GM12892 (cell line): ENCODE data around the gene ASIC4.

Source experiments
- POLR2A ChIP-seq: IDR thresholded peaks from 2 replicates; pipeline ENCODE4 v1.6.1; 2011; ENCODE audit warnings: low read depth, low read length, control low read depth
- TAF1 ChIP-seq: IDR thresholded peaks from 2 replicates; pipeline ENCODE4 v1.6.1; 2011; ENCODE audit warnings: low read depth, mild to moderate bottlenecking, control low read depth, low read length, borderline replicate concordance

DNA sequence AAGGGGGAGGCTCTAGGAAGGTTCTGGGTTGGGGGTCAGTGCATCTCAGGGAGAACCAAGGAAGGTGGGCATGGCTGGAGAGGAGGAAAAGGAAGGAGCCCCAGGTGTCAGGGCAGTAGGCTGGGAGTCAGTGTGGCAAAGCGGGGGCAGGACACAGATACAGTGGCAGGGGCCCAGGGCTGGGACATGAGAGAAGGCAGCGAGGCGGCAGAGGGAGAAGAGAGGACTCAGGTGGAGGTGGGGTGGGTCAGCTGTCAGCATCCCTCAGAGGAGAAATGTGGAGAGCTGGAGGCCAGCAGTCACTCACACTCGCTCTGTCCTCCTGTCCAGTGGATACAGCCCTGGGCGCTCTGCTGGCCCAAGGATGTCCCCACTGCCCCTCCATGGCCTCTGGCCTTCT, 21.2 kb upstream of the ASIC4 start:
- TF ChIP-seq TAF1 (no peak), POLR2A (no peak)
